Measurements from ENCODE around the gene SRPRA. TPM values are rescaled to one million over a fixed set of nuclear protein-coding genes. Genes with fewer than 3 reads are reported as not detected.

Gene SRPRA
- total RNA-seq, 3 donors from 2014 or later: 75.2 to 90.6 (median 84.9) TPM

DNA sequence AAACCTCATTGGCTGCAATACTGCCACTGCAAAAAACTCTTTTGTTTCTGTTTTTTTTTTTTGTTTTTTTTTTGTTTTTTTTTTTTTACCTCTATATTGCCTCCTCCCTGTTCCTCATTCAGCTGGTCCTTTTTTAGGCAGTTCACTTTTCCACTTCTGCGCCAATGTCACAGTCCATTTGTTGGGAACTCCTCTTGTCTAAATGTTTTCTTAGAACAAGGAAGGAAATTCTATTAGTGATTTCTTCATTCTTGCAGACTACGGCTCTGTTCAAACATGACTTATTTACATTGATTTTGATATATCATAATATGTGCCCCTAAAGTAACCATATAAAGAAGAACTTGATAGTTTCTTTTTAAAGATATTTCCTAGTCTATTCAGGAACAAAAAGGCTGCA is 54.3 kb downstream of the SRPRA start:
- intact Hi-C loops (cut with DNase I; ENCODE audit: low total_unique reads): no loop called here
- no peak for DNase-seq (ENCODE audit: low spot score in 2 of 2)
- Histone ChIP-seq H3K27me3 (no peaks in the 10 kb centered on the region), H3K36me3 (no peaks in the 10 kb centered on the region), H3K4me3 (no peak overlapping the region), H3K9me3 (no peaks in the 10 kb centered on the region), H3K4me1 (peaks cover 0 to 6% of the 10 kb centered on the region in 2 donors), H3K27ac (no peak overlapping the region)
- TF ChIP-seq POLR2A (IDR thresholded peaks at IDR 0.05) (no peak), POLR2AphosphoS5 (IDR thresholded peaks at IDR 0.05) (no peak)
- TF ChIP-seq, protein P1, sequence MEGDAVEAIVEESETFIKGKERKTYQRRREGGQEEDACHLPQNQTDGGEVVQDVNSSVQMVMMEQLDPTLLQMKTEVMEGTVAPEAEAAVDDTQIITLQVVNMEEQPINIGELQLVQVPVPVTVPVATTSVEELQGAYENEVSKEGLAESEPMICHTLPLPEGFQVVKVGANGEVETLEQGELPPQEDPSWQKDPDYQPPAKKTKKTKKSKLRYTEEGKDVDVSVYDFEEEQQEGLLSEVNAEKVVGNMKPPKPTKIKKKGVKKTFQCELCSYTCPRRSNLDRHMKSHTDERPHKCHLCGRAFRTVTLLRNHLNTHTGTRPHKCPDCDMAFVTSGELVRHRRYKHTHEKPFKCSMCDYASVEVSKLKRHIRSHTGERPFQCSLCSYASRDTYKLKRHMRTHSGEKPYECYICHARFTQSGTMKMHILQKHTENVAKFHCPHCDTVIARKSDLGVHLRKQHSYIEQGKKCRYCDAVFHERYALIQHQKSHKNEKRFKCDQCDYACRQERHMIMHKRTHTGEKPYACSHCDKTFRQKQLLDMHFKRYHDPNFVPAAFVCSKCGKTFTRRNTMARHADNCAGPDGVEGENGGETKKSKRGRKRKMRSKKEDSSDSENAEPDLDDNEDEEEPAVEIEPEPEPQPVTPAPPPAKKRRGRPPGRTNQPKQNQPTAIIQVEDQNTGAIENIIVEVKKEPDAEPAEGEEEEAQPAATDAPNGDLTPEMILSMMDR (IDR thresholded peaks at IDR 0.05): no peak

Other genes with a start within 250 kb of the SRPRA start
- 10 to 100 TPM; 14.9 to 29.3 (median 26.5) TPM for gene CDON, start 206.0 kb downstream of the SRPRA start, total RNA-seq
- gene RPUSD4, start 57.2 kb downstream of the SRPRA start, total RNA-seq: 10 to 100 TPM; 21.4 to 29.1 (median 27.5) TPM
- 10 to 100 TPM; 14.4 to 19.0 (median 18.7) TPM for gene FAM118B, start 57.1 kb downstream of the SRPRA start, total RNA-seq
- gene FOXRED1, start 259 bp upstream of the SRPRA start, total RNA-seq: 10 to 100 TPM; 13.1 to 23.3 (median 16.6) TPM
- gene TIRAP, start 14.2 kb upstream of the SRPRA start, total RNA-seq: 10 to 100 TPM in 2 of 3 donors, 1 to 10 TPM in 1; 8.9 to 11.1 (median 10.9) TPM
- gene DCPS, start 35.2 kb upstream of the SRPRA start, total RNA-seq: 10 to 100 TPM in 1 of 3 donors, 1 to 10 TPM in 2; 8.8 to 11.7 (median 9.6) TPM
- 10 to 100 TPM; 17.6 to 36.2 (median 32.8) TPM for gene ST3GAL4, start 86.8 kb upstream of the SRPRA start, total RNA-seq

Measured in breast epithelium (tissue), 4 donors.